Esophagus muscularis mucosa (tissue), 3 donors: ENCODE measurements around the gene RBM20.

ENCODE experiments used
- CTCF ChIP-seq, 3 experiments: fragments of 200-600 bp in 2 of 3; fragments of 450-650 bp in 1 of 3; sonication (generic) in 2 of 3; IDR thresholded peaks; one replicate each; pipeline ENCODE4 v1.5.1; 2017 to 2019; ENCODE audit warnings: antibody characterized with exemption in 3 of 3, mild to moderate bottlenecking in 2 of 3, moderate library complexity in 1 of 3
- POLR2A ChIP-seq: fragments of 450-650 bp; IDR thresholded peaks from one replicate; pipeline ENCODE4 v1.6.1; 2017; ENCODE audit warnings: antibody characterized with exemption, moderate library complexity, mild to moderate bottlenecking, low read depth

GRCh38 chr10:110704906-110705476, 60.9 kb downstream of the RBM20 start:
- no peak for TF ChIP-seq CTCF (IDR thresholded peaks at IDR 0.05)
- TF ChIP-seq POLR2A: no peak
